TTC549 (cell line): ENCODE measurements around the gene PCLO.
A peak's percentile ranks its signal among the peaks of the same experiment; 100 is the strongest.
"Not testable (repeated sequence)": the region's sequence is repeated elsewhere in the genome, so short reads cannot be mapped to it uniquely, and the experiment has no call there.

ENCODE experiments used
- FAIRE-seq: peaks from 2 replicates; lab custom pipeline; 2012; peaks lifted over from hg19 to GRCh38; lab: Jason Lieb, UNC

The PCLO gene

DNA sequence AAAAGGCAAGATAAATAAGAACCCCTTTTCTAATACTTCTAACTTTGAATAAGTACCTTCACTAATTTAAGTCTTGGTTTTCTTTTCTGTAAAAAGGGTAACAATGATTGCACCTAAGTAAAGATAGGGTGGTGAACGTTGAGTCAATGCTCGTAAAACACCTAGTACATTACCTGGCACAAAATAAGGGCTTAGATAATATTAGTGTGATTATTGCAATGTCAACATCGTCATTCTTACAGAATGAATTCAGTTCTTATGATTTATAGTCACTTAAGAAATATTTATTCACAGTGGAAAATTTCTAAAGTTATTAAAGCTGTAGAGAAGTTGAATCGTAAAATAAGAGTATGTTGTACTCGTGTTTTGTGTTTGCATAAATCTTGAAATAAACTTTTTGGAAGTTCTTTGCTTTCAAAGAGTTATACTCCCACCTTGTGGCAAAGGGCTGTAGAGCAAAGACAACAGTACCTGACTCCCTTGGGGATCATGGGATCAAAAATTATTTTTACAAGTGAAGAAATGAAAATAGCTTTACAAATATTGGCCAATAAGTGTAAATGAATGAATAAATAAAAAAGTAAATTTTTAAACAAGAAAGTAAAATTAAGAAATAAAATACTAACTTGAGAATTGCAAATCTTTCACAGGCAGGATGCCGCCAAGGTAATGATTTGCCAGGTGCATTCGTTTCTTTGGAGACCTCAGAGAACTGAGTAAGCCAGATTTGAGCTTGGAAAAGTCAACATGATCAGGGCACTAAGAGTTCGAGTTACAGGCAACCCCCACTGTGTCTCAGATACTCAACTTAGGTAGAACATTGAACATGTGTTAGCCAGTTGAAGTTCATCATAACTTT is 433.3 kb downstream of the PCLO start:
- peak; percentile 96 for FAIRE-seq

DNA sequence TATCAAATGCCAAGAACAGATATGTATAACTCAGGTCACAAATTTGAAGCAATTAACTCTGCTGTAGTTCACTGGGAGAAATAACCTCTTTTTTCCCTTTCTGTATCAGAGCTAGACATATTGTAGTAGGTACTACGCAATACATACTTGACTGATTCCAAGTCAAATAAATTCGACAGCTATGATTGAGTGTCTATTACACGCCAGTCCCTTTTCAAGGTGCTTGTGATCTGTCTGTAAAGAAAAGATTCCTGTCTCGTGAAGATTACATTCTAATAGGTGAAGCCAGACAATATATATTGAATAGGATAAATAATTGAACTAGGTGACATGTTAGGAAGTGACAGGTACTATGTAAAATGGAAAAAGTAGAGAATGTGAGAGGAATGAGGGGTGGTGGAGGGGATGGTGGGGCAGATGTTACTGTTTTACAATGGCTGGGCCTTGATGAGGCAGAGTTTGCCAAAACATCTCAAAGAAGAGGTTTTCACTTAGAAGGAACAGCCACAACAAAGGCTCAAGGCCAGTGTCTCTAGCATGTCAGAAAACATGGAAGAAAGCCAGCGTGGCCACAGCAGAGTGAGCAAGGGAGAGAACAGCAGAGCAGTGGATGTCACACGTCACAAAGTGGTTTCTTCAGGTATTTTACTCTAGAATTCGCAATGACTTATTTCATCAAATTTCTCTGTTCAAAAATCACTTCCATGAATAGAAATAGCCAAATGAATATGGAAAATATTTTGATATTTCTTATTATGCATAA is 436.5 kb downstream of the PCLO start:
- no peak for FAIRE-seq

DNA sequence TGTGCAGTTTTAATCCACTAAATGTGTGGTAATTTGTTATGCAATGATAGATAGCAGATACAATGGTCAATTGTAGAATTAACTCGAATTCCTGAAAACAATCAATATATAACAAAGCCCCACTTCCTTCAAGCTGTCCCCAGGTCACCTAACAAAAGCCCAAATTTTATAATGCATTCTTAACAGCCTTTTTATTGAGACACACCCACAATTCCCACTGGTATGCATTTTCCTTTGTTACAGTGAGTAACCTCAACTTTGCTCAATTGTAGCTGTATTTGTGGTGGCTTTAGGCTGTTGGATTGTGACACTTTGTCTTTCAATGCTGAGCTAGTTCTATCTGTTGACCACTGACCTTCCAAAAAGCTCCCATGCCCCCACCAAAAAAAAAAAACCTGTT is 439.3 kb downstream of the PCLO start:
- FAIRE-seq, result no peak

DNA sequence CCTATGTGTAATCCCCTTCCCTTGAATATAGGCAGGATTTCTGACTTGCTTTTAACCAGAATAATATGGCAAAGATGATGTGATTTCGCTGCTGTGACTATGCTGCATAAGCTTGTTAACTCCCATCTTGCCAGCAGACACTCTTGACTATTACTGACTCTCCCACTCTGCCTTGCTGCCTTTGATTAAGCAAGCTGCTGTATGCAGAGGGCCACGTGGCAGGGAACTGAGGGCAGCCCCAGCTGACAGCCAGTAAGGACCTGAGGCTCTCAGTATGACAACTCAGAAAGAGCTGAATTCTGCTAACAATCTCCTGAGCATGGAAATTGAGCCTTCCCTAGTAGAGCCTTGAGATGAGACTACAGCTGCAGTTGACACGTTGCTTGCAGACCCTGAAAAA is 439.7 kb downstream of the PCLO start:
- FAIRE-seq, result no peak

DNA sequence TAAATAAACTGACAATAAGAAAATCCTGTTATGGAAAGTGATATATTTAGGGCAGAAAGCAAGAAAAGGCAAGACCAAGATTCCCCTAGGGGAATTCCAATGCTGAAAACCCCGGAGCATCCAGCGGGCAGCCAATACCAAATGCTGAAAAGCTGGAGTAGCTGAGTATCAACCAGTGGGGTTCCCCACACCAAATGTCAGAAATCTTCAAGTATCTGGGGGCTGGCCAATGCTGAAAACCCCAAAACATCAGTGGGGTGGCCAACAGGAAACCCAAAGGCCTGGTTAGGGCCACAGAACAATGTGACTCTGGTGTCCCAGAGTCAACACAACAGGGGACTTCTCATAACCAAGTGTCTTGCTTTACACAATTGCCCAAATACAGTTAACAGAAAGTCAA is 447.3 kb downstream of the PCLO start:
- no peak for FAIRE-seq

DNA sequence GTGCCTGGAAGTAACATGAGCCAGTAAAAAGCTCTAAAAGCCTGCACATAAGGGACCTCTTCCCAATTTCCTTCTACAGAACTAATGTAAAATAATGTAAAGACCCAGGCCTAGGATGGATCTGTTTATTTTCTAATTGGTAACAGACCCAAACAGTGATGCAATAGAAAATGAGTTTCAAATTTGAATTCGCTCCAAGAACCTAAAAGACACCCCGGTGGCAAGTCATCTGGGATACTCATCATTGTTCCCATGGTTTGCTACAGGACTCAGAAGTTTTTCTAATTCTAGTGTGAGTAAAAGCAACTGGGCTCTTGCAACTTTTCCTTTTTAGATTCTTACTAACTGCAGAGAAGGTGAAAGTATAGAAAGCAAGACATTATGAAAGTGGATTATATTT is 447.8 kb downstream of the PCLO start:
- no peak for FAIRE-seq

DNA sequence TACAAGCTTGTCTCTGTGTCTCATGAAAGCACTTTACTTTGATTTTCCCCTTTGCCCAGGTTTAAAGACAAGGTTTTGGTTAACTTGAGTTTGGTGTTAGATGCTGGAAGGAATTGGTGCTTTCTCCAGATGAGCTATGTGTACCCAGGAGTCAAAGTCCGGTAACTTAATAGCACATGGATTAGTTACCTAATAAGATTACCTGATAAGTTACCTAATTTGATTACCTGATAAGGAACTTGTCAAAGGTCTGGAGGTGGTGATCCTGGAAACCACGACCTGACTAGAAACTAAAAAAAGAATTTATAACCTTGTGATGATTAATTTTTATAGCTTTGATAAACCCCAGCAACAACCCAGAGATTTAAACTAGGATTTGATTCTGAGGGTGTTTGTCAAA is 449.2 kb downstream of the PCLO start:
- no peak for FAIRE-seq

DNA sequence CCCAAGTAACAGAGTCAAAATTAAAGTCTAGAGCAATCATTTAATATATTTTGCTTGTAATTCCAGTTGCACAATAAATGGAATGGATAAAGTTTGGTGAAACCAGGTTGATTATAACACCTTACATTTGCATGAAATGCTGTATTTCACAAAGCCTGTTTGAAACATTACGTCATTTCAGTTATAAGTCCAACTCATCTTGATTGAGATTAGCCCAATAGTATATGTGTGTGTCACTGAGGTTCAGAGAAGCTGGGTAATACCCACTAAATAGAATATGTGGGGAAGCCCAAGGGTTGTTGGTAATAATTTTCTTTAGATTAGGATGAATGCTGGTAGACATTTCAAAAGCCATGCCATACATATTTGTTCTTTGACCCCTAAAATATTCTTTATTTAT is 456.3 kb downstream of the PCLO start:
- not testable (repeated sequence) for FAIRE-seq

DNA sequence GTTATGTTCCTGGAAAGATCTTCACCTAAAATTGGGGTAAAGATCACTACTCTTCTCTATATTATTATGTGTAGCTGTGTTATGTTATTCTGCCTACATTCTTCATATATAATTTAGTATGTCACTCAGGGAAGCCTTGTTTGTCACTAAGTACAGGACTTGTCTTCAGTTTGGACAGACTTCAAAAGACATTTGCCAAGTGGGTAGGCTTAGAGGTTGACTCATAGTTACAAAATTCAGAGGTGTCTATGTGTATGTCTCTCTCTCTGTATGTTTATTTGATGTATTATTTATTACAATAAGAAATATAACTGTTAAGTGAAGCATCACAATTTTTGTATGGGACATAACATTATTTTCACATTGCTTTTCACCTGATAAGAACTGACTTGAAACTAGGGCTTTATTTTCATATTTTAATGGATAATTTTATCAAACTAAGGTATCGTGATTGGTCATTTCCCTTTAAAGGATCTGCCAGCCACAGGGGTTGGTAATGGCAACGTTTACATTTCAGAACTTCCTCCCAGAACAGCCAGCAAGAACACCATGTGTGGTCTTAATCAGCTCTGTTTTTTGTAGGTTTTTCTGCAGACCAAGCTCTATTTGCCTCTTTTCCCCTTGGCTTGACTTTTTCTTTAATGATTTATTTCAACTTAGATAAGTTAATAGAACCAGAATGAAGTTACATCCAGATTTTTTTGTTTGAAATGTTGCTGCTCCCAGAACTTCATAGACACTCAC is 457.0 kb downstream of the PCLO start:
- FAIRE-seq, result no peak

DNA sequence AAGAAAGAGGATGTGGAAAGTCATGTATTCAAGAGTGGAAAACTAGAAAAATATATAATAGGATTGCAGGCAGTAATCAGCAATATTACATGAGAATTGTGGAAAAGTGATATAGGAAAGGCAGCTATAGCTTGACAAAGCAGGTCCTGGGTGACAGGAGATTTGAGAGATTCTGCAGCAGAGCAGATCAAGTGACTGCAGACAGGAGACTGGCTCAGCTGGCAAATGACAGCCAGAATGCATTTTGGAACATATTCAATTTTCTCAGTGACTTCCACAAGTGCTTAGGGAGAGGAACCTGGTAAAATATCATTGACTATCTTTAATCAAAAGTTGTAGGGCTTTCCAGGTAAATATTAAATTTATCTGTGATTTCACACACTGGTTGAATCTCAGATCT is 458.6 kb downstream of the PCLO start:
- FAIRE-seq, result no peak
